D721Med (cell line): ENCODE data around the gene C11orf21.

Experiments
- DNase-seq: peaks from one replicate; pipeline ENCODE4 v3.0.0; 2011; ENCODE audit warnings: low spot score; ENCODE audit not compliant: insufficient read length
- FAIRE-seq: peaks from 2 replicates; lab custom pipeline; 2011; peaks lifted over from hg19 to GRCh38; lab: Jason Lieb, UNC
- CTCF ChIP-seq: IDR thresholded peaks from 2 replicates; pipeline ENCODE4 v1.5.1; 2012; ENCODE audit warnings: mild to moderate bottlenecking, control low read depth; ENCODE audit not compliant: insufficient read depth; ENCODE audit errors: missing control alignments

The C11orf21 gene

DNA sequence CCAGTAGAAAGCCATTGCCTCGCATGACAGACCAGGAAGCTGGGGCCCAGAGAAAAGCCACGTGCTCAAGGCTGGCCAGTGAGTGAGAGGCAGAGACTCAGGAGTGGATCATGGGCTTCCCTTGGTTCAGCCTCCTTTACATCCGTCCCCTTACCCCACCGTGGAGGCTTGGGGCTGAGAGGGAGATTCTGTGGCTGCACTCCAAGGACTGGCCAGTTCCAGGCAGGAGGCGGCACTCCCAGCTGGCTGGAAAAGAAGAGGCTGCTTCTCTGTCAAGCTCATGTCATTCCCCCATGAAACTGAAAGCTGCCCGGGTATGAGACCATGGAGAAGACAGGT is 24.7 kb downstream of the C11orf21 start:
- DNase-seq (no peak), FAIRE-seq (no peak)
- no peak for TF ChIP-seq CTCF

- no peak for FAIRE-seq
- TF ChIP-seq CTCF: no peak
- no peak for DNase-seq
Observed at GRCh38 chr11:2276280-2277007, 25.3 kb downstream of the C11orf21 start.

- TF ChIP-seq CTCF: no peak
- DNase-seq (no peak), FAIRE-seq (no peak)
Observed at GRCh38 chr11:2275334-2276279, 26.1 kb downstream of the C11orf21 start.

DNA sequence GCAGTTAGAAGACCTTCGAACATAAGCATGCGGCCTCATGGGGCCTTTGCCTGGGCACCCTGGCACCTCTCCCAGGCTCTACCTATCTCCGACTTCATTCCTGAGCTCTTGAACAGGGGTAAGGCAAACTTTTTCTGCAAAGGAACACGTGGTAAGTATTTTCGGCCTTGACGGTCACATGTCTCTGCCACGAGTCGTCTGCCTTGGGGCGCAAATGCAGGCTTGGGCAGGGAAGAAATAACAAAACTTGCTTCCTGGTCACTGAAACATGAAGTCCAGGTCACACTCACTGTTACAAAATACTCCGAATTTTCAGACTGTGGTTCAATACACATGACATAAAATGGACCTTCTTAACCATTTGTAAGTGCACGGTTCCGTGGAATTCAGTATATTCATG is 27.9 kb downstream of the C11orf21 start:
- no peak for FAIRE-seq
- DNase-seq: no peak

DNA sequence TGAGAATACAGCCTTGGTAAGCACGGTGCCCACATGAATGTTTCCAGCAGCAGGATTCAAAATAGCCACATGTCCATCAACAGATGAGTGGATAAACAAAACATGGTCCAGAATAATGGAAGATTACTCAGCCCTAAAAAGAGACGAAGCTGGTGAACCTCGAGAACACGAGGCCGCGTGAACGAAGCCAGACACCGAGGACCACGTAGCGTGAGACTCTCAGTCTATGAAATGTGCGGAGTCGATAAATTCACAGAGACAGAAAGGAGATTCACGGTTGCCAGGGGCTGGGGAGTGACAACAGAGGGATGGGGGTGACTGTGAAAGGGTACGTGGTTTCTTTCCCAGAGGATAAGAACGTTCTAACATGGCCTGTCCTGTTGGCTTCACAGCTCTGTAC is 28.4 kb downstream of the C11orf21 start:
- FAIRE-seq (no peak), DNase-seq (no peak)
- TF ChIP-seq CTCF: no peak

More for the DNA sequence above, 27.9 kb downstream of the C11orf21 start:
- TF ChIP-seq CTCF: no peak

GRCh38 chr11:2272946-2273280 is 28.8 kb downstream of the C11orf21 start:
- FAIRE-seq (no peak), DNase-seq (no peak)
- no peak for TF ChIP-seq CTCF
